ENCODE data around the gene FIG4.
A peak's percentile ranks its signal among the peaks of the same experiment; 100 is the strongest.

FIG4 gene

GRCh38 chr6:109690737-109691621 lies at the start of gene FIG4, which contains the start of gene AK9:
FIG4 (plus strand) TSS chr6:109691296; CDS start chr6:109691436, 140 bp downstream.
AK9 (minus strand) TSS chr6:109691202; CDS start chr6:109675745, 15,457 bp downstream.
- peak; percentile 88 for DNase-seq (ENCODE audit: low read depth)

GRCh38 chr6:109644131-109644530 lies 47.0 kb upstream of the FIG4 start:
- no peak for DNase-seq (ENCODE audit: low read depth)

- peak; percentile 29 for DNase-seq (ENCODE audit: low read depth)
These were observed 37.8 kb upstream of the FIG4 start for GRCh38 chr6:109653264-109653663.

GRCh38 chr6:109655761-109656262 lies 35.3 kb upstream of the FIG4 start:
- DNase-seq (ENCODE audit: low read depth), result no peak

GRCh38 chr6:109660526-109661320 lies 30.4 kb upstream of the FIG4 start:
- no peak for DNase-seq (ENCODE audit: low read depth)

GRCh38 chr6:109662192-109662591 lies 28.9 kb upstream of the FIG4 start:
- DNase-seq (ENCODE audit: low read depth), result peak; percentile 8

GRCh38 chr6:109669811-109670210 lies 21.3 kb upstream of the FIG4 start:
- no peak for DNase-seq (ENCODE audit: low read depth)

DNA sequence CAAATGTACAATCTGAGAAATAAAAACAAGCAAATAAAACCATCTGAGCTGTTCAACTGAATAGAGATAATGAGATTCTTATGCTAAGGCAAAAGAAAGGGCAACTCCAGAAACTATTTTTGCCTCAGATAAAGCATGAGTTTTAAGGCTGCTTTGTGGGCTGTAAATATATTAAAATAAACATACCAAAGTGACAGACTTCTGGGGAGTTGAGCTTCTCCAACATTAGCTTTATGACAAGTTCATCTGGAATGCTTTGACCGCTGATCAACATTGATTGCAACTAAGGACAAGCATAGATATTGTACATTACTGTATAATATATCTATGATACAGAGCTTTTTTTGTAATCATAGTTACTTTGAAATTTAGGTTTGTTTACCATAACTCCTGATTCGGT lies 19.4 kb upstream of the FIG4 start:
- peak; percentile 58 for DNase-seq (ENCODE audit: low read depth)

DNA sequence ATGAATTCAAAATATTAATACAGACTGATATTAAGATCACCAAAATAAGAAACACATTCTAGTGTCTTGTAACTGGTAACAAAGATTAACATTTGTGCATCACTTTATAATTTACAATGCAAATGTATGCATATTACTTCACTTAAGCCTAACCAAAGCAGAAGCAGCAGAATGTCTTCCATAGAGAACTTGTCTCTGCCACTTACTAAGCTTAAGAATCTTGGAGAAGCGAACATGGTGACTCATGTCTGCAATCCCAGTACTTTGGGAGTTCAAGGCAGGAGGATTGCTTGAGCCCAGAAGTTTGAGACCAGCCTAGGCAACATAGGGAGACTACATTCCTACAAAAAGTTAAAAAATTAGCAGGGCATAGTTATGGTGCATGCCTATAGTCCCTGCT lies 18.9 kb upstream of the FIG4 start:
- DNase-seq (ENCODE audit: low read depth), result peak; percentile 46

DNA sequence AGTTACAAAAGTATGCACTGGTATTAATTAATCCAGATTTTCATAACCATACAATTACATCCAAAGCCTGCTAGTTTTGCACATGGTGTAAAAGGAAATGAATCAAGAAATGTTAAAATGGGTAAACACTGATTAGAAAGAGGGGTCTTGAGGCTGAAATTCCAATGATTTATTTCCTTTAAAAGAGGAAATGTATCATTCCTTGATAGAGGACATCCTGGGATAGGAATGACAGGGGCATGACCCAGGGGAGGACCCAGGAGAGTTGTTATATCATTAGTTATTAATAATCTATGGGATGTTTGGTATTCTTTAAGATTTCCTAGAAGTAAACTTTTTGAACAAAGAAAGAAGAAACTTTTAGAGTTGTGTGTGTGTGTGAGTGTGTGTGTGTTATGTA lies 18.3 kb upstream of the FIG4 start:
- no peak for DNase-seq (ENCODE audit: low read depth)

DNA sequence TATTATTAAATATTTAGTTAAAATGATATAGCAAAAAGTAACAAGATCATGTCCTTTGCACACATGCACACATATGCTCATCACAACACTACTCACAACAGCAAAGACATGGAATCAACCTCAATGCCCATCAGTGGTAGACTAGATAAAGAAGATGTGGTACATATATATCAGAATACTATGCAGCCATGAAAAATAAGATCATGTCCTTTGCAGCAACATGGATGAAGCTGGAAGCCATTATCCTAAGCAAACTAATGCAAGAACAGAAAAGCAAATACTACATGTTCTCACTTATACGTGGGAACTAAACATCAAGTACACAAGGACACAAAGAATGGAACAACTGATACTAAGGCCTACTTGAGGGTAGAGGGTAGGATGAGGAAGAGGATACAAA lies 14.4 kb upstream of the FIG4 start:
- DNase-seq (ENCODE audit: low read depth), result no peak

DNA sequence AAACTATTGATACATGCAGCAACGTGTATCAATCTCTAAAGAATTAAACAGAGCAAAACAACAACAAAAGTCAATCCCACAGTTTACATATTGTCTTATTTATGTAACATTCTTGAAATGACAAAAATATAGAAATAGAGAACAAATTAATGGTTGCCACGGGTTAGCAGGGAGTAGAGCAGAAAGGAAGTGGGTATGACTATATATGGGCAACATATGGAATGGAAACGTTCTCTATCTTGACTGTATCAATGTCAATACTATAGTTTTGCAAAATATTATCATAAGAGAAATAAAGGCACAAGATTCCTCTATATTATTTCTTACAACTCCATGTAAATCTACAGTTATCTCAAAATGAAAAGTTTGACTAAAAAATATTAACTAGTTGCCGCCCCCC lies 12.9 kb upstream of the FIG4 start:
- no peak for DNase-seq (ENCODE audit: low read depth)

- DNase-seq (ENCODE audit: low read depth), result peak; percentile 22
These were observed 12.2 kb upstream of the FIG4 start for GRCh38 chr6:109678661-109679505.

GRCh38 chr6:109686566-109687265 lies 4.4 kb upstream of the FIG4 start:
- no peak for DNase-seq (ENCODE audit: low read depth)

- peak; percentile 85 for DNase-seq (ENCODE audit: low read depth)
These were observed 3.8 kb upstream of the FIG4 start for GRCh38 chr6:109687271-109687761.

GRCh38 chr6:109690373-109690736 lies 741 bp upstream of the FIG4 start:
- no peak for DNase-seq (ENCODE audit: low read depth)

DNA sequence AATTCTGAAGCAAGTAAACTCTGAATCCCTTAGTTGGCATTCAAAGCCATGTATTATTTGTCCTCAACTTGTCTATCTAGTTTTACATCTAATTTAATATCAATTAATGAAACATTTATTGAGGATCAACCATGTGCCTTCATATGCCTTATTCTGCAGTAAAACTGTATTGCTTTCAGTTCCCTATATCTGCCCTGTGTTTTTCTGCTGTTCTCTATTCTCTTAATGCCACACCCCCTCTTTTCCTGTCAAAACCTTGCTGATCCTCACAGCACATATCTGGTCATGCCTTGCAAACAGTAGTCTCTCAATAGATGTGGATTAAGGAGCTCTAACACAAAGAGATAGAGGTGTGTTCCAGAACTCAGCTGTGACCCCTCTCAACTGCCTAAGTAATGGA lies 2.0 kb downstream of the FIG4 start:
- no peak for DNase-seq (ENCODE audit: low read depth)

GRCh38 chr6:109695468-109695867 lies 4.4 kb downstream of the FIG4 start:
- peak; percentile 18 for DNase-seq (ENCODE audit: low read depth)

DNA sequence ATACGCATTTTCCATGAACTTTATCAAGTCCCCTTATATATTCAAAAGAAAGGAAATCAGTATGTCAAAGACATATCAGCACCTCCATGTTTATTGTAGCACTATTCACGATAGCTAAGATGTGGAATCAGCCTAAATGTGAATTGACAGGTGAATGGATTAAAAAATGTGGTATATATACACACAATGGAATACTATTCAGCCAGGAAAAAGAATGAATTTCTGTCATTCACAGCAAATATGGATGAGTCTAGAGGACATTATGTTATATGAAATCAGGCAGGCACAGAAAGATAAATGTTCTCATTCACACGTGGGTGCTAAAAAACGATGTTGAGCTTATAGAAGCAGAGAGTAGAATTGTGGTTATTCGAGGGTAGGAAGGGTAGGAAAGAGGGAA lies 5.3 kb downstream of the FIG4 start:
- no peak for DNase-seq (ENCODE audit: low read depth)

DNA sequence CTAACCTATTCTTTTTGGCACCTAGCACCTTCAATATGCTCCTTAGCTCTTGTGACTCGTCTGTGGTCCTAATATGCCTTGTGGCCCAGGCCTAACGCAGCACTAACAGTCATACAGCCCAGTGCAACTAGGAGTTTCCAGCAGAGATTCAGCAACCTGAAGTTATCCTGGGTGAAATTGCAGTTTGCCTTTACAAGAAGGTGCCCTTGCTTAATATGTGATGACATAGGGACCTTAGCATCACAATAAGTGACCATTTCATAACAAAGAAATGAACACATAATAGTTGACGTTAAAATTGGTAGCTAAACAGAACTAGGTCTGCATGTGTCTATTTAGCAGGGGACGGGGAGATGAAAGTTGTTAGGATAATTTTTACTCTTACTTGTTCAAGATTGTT lies 10.1 kb downstream of the FIG4 start:
- DNase-seq (ENCODE audit: low read depth), result no peak

- peak; percentile 24 for DNase-seq (ENCODE audit: low read depth)
These were observed 10.7 kb downstream of the FIG4 start for GRCh38 chr6:109701774-109702173.

Data from amniotic epithelial cell (primary cell).